K562 (cell line): ENCODE data around the gene KMT5C. TPM values are rescaled to one million over a fixed set of nuclear protein-coding genes. Genes with fewer than 3 reads are reported as not detected.

Source experiments
- ADNP ChIP-seq: fragments of 200-800 bp; sonication (Bioruptor generic); IDR thresholded peaks from 2 replicates; pipeline ENCODE4 v1.6.1; 2016; ENCODE audit warnings: missing genetic modification characterization, missing compliant biosample characterization
- CTCFL ChIP-seq: IDR thresholded peaks from 2 replicates; pipeline ENCODE4 v1.6.1; 2011; ENCODE audit warnings: borderline replicate concordance, low read depth, mild to moderate bottlenecking, moderate library complexity, low read length; ENCODE audit not compliant: insufficient read depth, poor library complexity, severe bottlenecking
- ZNF316 ChIP-seq: fragments of 450-650 bp; IDR thresholded peaks from 2 replicates; pipeline ENCODE4 v1.6.1; 2016
- ZNF717 ChIP-seq: fragments of 250-450 bp; sonication (Bioruptor Pico); IDR thresholded peaks from 2 replicates; pipeline ENCODE4 v1.5.0; 2021
- polyA plus RNA-seq, 8 experiments: library from polyadenylated mRNA; depleted of rRNA in 4 of 8; stranded (reverse) in 5 of 8; unstranded in 3 of 8; fragments of >200 nt; fragmentation: Nextera tagmentation in 2 of 8; fragmentation: Illumina TruSeq in 1 of 8; extraction: Ambion mirVana in 2 of 8; extraction: Trizol in 1 of 8; gene quantifications; 2 replicates each; pipeline versions ENCODE4 v1.2.1 to v1.2.3, GENCODE V29; 2011 to 2014; ENCODE audit warnings: inconsistent platforms in 1 of 8, missing spikeins in 1 of 8
- total RNA-seq, 7 experiments: library from RNA; depleted of rRNA in 6 of 7; stranded (reverse); fragments of >200 nt in 6 of 7; fragmentation: Illumina TruSeq in 2 of 7; extraction: Trizol in 2 of 7; gene quantifications; 2 replicates each; pipeline versions ENCODE4 v1.2.1 to v1.2.3, GENCODE V29; 2011 to 2021; ENCODE audit warnings: low replicate concordance in 1 of 7
- TF ChIP-seq, protein P1 (sequence below): fragments of 450-650 bp; IDR thresholded peaks from 2 replicates; pipeline ENCODE4 v1.6.1; 2016; ENCODE audit warnings: mild to moderate bottlenecking, moderate library complexity

The KMT5C gene
- total and polyA plus RNA-seq, 9 of the 15 experiments (the other 6 are each of a cell fraction or from before 2014, with no cell fraction given), result 0.15 to 53.5 (median 16.6) TPM

- TF ChIP-seq, protein P1, sequence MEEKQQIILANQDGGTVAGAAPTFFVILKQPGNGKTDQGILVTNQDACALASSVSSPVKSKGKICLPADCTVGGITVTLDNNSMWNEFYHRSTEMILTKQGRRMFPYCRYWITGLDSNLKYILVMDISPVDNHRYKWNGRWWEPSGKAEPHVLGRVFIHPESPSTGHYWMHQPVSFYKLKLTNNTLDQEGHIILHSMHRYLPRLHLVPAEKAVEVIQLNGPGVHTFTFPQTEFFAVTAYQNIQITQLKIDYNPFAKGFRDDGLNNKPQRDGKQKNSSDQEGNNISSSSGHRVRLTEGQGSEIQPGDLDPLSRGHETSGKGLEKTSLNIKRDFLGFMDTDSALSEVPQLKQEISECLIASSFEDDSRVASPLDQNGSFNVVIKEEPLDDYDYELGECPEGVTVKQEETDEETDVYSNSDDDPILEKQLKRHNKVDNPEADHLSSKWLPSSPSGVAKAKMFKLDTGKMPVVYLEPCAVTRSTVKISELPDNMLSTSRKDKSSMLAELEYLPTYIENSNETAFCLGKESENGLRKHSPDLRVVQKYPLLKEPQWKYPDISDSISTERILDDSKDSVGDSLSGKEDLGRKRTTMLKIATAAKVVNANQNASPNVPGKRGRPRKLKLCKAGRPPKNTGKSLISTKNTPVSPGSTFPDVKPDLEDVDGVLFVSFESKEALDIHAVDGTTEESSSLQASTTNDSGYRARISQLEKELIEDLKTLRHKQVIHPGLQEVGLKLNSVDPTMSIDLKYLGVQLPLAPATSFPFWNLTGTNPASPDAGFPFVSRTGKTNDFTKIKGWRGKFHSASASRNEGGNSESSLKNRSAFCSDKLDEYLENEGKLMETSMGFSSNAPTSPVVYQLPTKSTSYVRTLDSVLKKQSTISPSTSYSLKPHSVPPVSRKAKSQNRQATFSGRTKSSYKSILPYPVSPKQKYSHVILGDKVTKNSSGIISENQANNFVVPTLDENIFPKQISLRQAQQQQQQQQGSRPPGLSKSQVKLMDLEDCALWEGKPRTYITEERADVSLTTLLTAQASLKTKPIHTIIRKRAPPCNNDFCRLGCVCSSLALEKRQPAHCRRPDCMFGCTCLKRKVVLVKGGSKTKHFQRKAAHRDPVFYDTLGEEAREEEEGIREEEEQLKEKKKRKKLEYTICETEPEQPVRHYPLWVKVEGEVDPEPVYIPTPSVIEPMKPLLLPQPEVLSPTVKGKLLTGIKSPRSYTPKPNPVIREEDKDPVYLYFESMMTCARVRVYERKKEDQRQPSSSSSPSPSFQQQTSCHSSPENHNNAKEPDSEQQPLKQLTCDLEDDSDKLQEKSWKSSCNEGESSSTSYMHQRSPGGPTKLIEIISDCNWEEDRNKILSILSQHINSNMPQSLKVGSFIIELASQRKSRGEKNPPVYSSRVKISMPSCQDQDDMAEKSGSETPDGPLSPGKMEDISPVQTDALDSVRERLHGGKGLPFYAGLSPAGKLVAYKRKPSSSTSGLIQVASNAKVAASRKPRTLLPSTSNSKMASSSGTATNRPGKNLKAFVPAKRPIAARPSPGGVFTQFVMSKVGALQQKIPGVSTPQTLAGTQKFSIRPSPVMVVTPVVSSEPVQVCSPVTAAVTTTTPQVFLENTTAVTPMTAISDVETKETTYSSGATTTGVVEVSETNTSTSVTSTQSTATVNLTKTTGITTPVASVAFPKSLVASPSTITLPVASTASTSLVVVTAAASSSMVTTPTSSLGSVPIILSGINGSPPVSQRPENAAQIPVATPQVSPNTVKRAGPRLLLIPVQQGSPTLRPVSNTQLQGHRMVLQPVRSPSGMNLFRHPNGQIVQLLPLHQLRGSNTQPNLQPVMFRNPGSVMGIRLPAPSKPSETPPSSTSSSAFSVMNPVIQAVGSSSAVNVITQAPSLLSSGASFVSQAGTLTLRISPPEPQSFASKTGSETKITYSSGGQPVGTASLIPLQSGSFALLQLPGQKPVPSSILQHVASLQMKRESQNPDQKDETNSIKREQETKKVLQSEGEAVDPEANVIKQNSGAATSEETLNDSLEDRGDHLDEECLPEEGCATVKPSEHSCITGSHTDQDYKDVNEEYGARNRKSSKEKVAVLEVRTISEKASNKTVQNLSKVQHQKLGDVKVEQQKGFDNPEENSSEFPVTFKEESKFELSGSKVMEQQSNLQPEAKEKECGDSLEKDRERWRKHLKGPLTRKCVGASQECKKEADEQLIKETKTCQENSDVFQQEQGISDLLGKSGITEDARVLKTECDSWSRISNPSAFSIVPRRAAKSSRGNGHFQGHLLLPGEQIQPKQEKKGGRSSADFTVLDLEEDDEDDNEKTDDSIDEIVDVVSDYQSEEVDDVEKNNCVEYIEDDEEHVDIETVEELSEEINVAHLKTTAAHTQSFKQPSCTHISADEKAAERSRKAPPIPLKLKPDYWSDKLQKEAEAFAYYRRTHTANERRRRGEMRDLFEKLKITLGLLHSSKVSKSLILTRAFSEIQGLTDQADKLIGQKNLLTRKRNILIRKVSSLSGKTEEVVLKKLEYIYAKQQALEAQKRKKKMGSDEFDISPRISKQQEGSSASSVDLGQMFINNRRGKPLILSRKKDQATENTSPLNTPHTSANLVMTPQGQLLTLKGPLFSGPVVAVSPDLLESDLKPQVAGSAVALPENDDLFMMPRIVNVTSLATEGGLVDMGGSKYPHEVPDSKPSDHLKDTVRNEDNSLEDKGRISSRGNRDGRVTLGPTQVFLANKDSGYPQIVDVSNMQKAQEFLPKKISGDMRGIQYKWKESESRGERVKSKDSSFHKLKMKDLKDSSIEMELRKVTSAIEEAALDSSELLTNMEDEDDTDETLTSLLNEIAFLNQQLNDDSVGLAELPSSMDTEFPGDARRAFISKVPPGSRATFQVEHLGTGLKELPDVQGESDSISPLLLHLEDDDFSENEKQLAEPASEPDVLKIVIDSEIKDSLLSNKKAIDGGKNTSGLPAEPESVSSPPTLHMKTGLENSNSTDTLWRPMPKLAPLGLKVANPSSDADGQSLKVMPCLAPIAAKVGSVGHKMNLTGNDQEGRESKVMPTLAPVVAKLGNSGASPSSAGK, result no peak
- TF ChIP-seq ZNF717 (no peak), CTCFL (no peak), ZNF316 (no peak), ADNP (tag) (no peak)
Observed at GRCh38 chr19:55299991-55300390, 39.7 kb upstream of the KMT5C start (continued).
